Endothelial cell of umbilical vein (primary cell): ENCODE measurements around the gene TRIM2.

Experiments used
- CTCF ChIP-seq, 2 donors: IDR thresholded peaks; 1 replicate in 1 of 2; 2 replicates in 1 of 2; pipeline ENCODE4 v1.5.1; 2011; ENCODE audit warnings: low read length in 2 of 2, mild to moderate bottlenecking in 2 of 2, moderate library complexity in 2 of 2, control low read depth in 1 of 2, inconsistent platforms in 1 of 2, low read depth in 1 of 2; ENCODE audit not compliant: insufficient read depth in 1 of 2; ENCODE audit errors: extremely low read depth in 1 of 2
- EZH2 ChIP-seq: IDR thresholded peaks from 2 replicates; pipeline ENCODE4 v1.6.1; 2012; ENCODE audit warnings: borderline replicate concordance, low read depth, mild to moderate bottlenecking, moderate library complexity, low read length, inconsistent platforms; ENCODE audit not compliant: severe bottlenecking
- MAX ChIP-seq: IDR thresholded peaks from 2 replicates; pipeline ENCODE4 v1.6.1; 2011; ENCODE audit not compliant: insufficient read depth, insufficient read length
- POLR2A ChIP-seq: IDR thresholded peaks from 2 replicates; pipeline ENCODE4 v1.6.1; 2012; ENCODE audit warnings: low read depth, mild to moderate bottlenecking, control low read depth, low read length

GRCh38 chr4:153238135-153238919, 34.1 kb downstream of the TRIM2 start:
- no peak for TF ChIP-seq CTCF (IDR thresholded peaks at IDR 0.05; ENCODE audit: extremely low read depth in 1 of 2, insufficient read depth in 1 of 2, low read depth in 1 of 2, low read length in 2 of 2)
- no peak for TF ChIP-seq MAX
- TF ChIP-seq EZH2: no peak
- no peak for TF ChIP-seq POLR2A
